ENCODE measurements around the gene FAM174C.

Gene FAM174C

DNA sequence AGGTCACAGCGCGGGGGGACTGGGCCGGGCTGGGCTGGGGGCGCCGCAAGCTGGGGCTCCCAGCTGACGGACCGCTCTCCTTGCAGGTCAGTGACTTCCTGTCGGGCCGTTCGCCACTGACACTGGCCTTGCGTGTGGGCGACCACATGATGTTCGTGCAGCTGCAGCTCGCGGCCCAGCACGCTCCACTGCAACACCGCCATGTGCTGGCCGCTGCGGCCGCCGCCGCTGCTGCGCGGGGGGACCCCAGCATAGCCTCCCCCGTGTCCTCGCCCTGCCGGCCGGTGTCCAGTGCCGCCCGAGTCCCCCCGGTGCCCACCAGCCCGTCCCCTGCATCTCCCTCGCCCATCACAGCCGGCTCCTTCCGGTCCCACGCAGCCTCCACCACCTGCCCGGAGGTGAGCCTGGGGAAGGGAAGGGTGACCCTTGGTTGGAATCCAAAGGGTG lies 21.2 kb upstream of the FAM174C start:
- Histone ChIP-seq H3F3A (ENCODE audit: low read depth) (peaks cover 8% of the 10 kb centered on the region; the same call in 1 of the 2 replicates), H3K79me2 (ENCODE audit: insufficient read depth, low read length) (peaks cover 85% of the 10 kb centered on the region), H4K20me1 (ENCODE audit: insufficient read depth, low read length, poor library complexity, severe bottlenecking) (peaks cover 79% of the 10 kb centered on the region), H3K4me3 (ENCODE audit: low read length, poor library complexity, severe bottlenecking) (peak overlapping the region; percentile 90), H3K36me3 (ENCODE audit: insufficient read depth, low read length) (peaks cover 42% of the 10 kb centered on the region; the same call in 1 of the 2 replicates), H3K27me3 (ENCODE audit: insufficient read depth, low read length, poor library complexity, severe bottlenecking) (no peaks in the 10 kb centered on the region), H3K4me1 (ENCODE audit: insufficient read depth, low read length, poor library complexity, severe bottlenecking) (peaks cover 21% of the 10 kb centered on the region), H3K9me3 (ENCODE audit: insufficient read depth, low read depth, low read length) (no peaks in the 10 kb centered on the region), H3K4me2 (ENCODE audit: low read depth, low read length, poor library complexity, severe bottlenecking) (peak overlapping the region; percentile 98), H3K9ac (ENCODE audit: low read depth, low read length, poor library complexity, severe bottlenecking) (no peak overlapping the region), H2AFZ (ENCODE audit: low read length) (no peak overlapping the region), H3K9me2 (replicated peaks; ENCODE audit: low read depth, low read length) (no peaks in the 10 kb centered on the region)
- TF ChIP-seq EZH2phosphoT487 (IDR thresholded peaks at IDR 0.05; ENCODE audit: borderline replicate concordance), result no peak
- TF ChIP-seq, protein P1, sequence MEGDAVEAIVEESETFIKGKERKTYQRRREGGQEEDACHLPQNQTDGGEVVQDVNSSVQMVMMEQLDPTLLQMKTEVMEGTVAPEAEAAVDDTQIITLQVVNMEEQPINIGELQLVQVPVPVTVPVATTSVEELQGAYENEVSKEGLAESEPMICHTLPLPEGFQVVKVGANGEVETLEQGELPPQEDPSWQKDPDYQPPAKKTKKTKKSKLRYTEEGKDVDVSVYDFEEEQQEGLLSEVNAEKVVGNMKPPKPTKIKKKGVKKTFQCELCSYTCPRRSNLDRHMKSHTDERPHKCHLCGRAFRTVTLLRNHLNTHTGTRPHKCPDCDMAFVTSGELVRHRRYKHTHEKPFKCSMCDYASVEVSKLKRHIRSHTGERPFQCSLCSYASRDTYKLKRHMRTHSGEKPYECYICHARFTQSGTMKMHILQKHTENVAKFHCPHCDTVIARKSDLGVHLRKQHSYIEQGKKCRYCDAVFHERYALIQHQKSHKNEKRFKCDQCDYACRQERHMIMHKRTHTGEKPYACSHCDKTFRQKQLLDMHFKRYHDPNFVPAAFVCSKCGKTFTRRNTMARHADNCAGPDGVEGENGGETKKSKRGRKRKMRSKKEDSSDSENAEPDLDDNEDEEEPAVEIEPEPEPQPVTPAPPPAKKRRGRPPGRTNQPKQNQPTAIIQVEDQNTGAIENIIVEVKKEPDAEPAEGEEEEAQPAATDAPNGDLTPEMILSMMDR (conservative IDR thresholded peaks at IDR 0.05; ENCODE audit: low read length), result no peak

DNA sequence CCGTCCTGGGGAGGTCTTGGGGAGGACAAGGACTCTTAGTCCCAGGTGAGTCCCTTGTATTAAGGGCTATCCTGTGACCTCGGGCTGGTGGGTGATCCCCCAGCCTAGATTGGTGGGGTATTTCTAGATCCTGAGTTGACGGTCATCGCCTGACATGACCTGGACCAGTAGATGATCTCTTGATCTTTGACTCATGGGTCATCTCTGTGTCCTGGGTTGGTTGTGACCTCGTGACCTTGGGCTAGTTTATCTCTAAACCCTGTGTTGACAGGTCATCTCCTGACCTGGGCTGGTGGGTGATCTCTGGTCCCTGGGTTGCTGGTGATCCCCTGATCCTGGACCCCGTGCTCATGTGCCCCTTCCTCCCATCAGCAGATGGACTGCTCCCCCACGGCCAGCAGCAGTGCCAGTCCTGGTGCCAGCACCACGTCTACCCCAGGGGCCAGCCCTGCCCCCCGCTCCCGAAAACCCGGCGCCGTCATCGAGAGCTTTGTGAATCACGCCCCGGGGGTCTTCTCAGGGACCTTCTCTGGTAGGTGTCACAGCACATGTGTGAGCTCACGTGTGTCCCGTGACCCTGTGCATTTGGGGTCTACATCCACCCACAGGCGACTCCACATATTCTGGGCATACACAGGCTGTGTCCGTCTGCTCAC lies 20.7 kb upstream of the FAM174C start:
- Histone ChIP-seq H3K4me1 (ENCODE audit: insufficient read depth, low read length, poor library complexity, severe bottlenecking) (peaks cover 26% of the 10 kb centered on the region), H3K4me2 (ENCODE audit: low read depth, low read length, poor library complexity, severe bottlenecking) (peak overlapping the region; percentile 98), H3K9ac (ENCODE audit: low read depth, low read length, poor library complexity, severe bottlenecking) (no peak overlapping the region), H3K9me3 (ENCODE audit: insufficient read depth, low read depth, low read length) (no peaks in the 10 kb centered on the region), H2AFZ (ENCODE audit: low read length) (no peak overlapping the region), H3F3A (ENCODE audit: low read depth) (peaks cover 12% of the 10 kb centered on the region; the same call in 1 of the 2 replicates), H4K20me1 (ENCODE audit: insufficient read depth, low read length, poor library complexity, severe bottlenecking) (peaks cover 84% of the 10 kb centered on the region), H3K36me3 (ENCODE audit: insufficient read depth, low read length) (peaks cover 42% of the 10 kb centered on the region; the same call in 1 of the 2 replicates), H3K27me3 (ENCODE audit: insufficient read depth, low read length, poor library complexity, severe bottlenecking) (no peaks in the 10 kb centered on the region), H3K9me2 (replicated peaks; ENCODE audit: low read depth, low read length) (no peaks in the 10 kb centered on the region), H3K79me2 (ENCODE audit: insufficient read depth, low read length) (peaks cover 88% of the 10 kb centered on the region), H3K4me3 (ENCODE audit: low read length, poor library complexity, severe bottlenecking) (no peak overlapping the region)
- no peak for TF ChIP-seq EZH2phosphoT487 (IDR thresholded peaks at IDR 0.05; ENCODE audit: borderline replicate concordance)
- TF ChIP-seq, protein P1 (conservative IDR thresholded peaks at IDR 0.05; ENCODE audit: low read length), result no peak

DNA sequence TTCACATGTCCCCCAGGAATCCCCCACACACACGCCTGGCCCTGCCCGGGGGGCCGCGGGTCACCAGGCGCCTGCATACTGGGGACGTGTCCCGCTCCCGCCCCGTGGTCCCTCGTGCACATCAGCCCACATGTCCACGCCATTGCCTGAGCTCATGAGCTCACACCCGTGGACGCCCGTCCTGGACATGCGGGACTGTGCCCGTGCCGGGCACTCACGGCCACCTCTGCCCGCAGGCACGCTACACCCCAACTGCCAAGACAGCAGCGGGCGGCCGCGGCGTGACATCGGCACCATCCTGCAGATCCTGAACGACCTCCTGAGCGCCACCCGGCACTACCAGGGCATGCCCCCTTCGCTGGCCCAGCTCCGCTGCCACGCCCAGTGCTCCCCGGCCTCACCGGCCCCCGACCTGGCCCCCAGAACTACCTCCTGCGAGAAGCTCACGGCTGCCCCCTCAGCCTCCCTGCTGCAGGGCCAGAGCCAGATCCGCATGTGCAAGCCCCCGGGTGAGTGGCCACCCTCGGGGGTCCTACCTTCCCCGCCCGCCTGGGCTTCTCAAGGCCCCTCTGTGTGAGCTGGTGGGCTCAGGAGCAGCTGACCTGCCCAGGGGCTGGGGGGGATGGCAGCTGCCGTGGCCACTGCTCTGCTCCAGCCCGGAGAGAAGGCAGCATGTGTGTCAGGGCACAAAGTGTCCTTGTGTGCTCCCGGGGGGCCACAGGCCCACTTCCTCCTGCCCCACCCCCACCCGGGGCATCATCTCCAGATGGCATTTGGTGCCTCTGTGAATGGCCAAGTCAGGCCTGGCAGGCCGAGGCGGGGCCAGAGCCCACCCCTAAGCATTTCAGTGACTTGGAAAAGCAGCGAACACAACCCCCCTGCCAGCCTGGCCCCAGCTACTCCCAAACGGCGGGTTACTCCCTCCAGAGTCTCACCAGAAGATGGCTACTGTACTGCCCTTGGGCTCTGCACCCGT lies 19.9 kb upstream of the FAM174C start:
- H3K9me2 ChIP-seq (replicated peaks; ENCODE audit: low read depth, low read length), result no peaks in the 10 kb centered on the region
- H3K4me3 ChIP-seq (ENCODE audit: low read length, poor library complexity, severe bottlenecking), result no peak overlapping the region
- TF ChIP-seq EZH2phosphoT487 (IDR thresholded peaks at IDR 0.05; ENCODE audit: borderline replicate concordance), result no peak
- TF ChIP-seq, protein P1 (conservative IDR thresholded peaks at IDR 0.05; ENCODE audit: low read length), result no peak
- peaks cover 42% of the 10 kb centered on the region; the same call in 1 of the 2 replicates for H3K36me3 ChIP-seq (ENCODE audit: insufficient read depth, low read length)
- peaks cover 91% of the 10 kb centered on the region for H4K20me1 ChIP-seq (ENCODE audit: insufficient read depth, low read length, poor library complexity, severe bottlenecking)
- H3K9me3 ChIP-seq (ENCODE audit: insufficient read depth, low read depth, low read length), result no peaks in the 10 kb centered on the region
- H3K9ac ChIP-seq (ENCODE audit: low read depth, low read length, poor library complexity, severe bottlenecking), result no peak overlapping the region
- peaks cover 86% of the 10 kb centered on the region for H3K79me2 ChIP-seq (ENCODE audit: insufficient read depth, low read length)
- H3F3A ChIP-seq (ENCODE audit: low read depth), result peaks cover 16% of the 10 kb centered on the region; the same call in 1 of the 2 replicates
- no peak overlapping the region for H2AFZ ChIP-seq (ENCODE audit: low read length)
- no peaks in the 10 kb centered on the region for H3K27me3 ChIP-seq (ENCODE audit: insufficient read depth, low read length, poor library complexity, severe bottlenecking)
- H3K4me1 ChIP-seq (ENCODE audit: insufficient read depth, low read length, poor library complexity, severe bottlenecking), result peaks cover 34% of the 10 kb centered on the region
- no peak overlapping the region for H3K4me2 ChIP-seq (ENCODE audit: low read depth, low read length, poor library complexity, severe bottlenecking)

Measured in Loucy (cell line).